Adrenal gland (tissue), 5 donors: ENCODE measurements around the gene BMAL1.

Experiments used
- POLR2A ChIP-seq, 2 donors: fragments of 450-650 bp; IDR thresholded peaks; one replicate each; pipeline ENCODE4 v1.6.1; 2017; ENCODE audit warnings: antibody characterized with exemption in 2 of 2, mild to moderate bottlenecking in 2 of 2, moderate library complexity in 1 of 2
- TF ChIP-seq, protein P1 (sequence below), 6 experiments: fragments of 450-650 bp in 4 of 6; fragments of 200-600 bp in 2 of 6; sonication (generic) in 1 of 6; IDR thresholded peaks; 1 replicate in 5 of 6; 2 replicates in 1 of 6; pipeline versions ENCODE4 v1.5.1 to v1.8.0; 2016 to 2021; ENCODE audit warnings: antibody characterized with exemption in 6 of 6, mild to moderate bottlenecking in 2 of 6, moderate library complexity in 1 of 6
- donor health status: DM: no; HTN: no; CAD: no.

DNA sequence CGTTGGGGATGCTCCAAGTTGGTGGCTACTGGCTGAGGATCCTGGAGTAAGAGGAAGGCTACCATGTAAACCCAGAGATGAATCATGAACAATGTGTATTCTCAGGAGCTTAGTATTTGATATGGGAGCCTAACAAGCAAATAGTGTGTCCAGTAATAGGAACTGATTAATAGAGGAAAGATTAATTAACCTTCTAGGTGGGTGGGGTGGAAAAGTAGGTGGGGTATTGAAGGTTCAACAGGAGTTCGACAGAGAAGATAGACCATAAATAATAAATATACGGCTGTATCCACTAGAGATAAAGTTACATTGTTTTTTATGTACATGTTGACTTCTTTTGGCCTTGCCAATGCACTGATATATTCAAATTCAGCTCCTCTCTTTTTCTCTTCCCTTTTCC is 43.1 kb downstream of the BMAL1 start:
- TF ChIP-seq POLR2A (IDR thresholded peaks at IDR 0.05) = no peak
- TF ChIP-seq, protein P1, sequence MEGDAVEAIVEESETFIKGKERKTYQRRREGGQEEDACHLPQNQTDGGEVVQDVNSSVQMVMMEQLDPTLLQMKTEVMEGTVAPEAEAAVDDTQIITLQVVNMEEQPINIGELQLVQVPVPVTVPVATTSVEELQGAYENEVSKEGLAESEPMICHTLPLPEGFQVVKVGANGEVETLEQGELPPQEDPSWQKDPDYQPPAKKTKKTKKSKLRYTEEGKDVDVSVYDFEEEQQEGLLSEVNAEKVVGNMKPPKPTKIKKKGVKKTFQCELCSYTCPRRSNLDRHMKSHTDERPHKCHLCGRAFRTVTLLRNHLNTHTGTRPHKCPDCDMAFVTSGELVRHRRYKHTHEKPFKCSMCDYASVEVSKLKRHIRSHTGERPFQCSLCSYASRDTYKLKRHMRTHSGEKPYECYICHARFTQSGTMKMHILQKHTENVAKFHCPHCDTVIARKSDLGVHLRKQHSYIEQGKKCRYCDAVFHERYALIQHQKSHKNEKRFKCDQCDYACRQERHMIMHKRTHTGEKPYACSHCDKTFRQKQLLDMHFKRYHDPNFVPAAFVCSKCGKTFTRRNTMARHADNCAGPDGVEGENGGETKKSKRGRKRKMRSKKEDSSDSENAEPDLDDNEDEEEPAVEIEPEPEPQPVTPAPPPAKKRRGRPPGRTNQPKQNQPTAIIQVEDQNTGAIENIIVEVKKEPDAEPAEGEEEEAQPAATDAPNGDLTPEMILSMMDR (IDR thresholded peaks at IDR 0.05) = no peak
